Measurements from ENCODE around the gene PKP2. TPM values are rescaled to one million over a fixed set of nuclear protein-coding genes. Genes with fewer than 3 reads are reported as not detected.

The PKP2 gene
- total RNA-seq, 1 donor from 2014 or later, result 5.2 TPM

DNA sequence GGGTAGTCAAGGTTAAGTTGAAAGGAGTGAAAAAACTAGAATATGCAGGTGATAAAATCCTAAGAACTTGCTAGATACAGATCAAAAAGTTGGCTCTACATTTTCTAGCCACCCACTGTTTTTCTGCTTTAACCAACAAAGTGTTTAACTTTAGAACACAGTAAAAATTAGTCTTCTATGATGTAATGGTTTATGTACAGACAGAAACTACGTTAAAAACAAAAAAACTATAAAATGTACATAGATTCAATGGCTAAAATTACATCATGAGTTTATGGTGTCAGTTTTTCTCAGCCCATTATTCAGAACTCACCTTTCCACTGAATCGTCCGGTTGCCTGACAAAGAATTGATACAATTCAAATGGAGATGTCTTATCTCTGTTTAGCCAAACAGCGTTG, 143.0 kb downstream of the PKP2 start:
- Histone ChIP-seq H3K27me3 (ENCODE audit: control insufficient read depth in 3 of 3, insufficient read depth in 3 of 3, low read length in 3 of 3) (no peaks in the 10 kb centered on the region), H3K36me3 (ENCODE audit: control insufficient read depth in 3 of 3, insufficient read depth in 3 of 3, low read length in 3 of 3) (peaks cover 21 to 34% (median 33%) of the 10 kb centered on the region in 3 donors), H3K4me3 (ENCODE audit: low read length in 3 of 3) (no peak overlapping the region), H3K9ac (ENCODE audit: low read depth in 1 of 3, low read length in 3 of 3) (no peak overlapping the region), H3K27ac (ENCODE audit: low read depth, low read length) (no peak overlapping the region), H3K9me3 (ENCODE audit: control insufficient read depth in 3 of 3, low read length in 3 of 3) (no peaks in the 10 kb centered on the region), H3K4me1 (ENCODE audit: control insufficient read depth in 3 of 3, insufficient read depth in 3 of 3, low read length in 3 of 3) (peaks cover 14 to 19% (median 17%) of the 10 kb centered on the region in 3 donors)

- Histone ChIP-seq H3K9ac (ENCODE audit: low read depth in 1 of 3, low read length in 3 of 3) (no peak overlapping the region), H3K36me3 (ENCODE audit: control insufficient read depth in 3 of 3, insufficient read depth in 3 of 3, low read length in 3 of 3) (peaks cover 6 to 65% (median 55%) of the 10 kb centered on the region in 3 donors), H3K9me3 (ENCODE audit: control insufficient read depth in 3 of 3, low read length in 3 of 3) (no peaks in the 10 kb centered on the region), H3K27ac (ENCODE audit: low read depth, low read length) (no peak overlapping the region), H3K4me1 (ENCODE audit: control insufficient read depth in 3 of 3, insufficient read depth in 3 of 3, low read length in 3 of 3) (no peaks in the 10 kb centered on the region), H3K27me3 (ENCODE audit: control insufficient read depth in 3 of 3, insufficient read depth in 3 of 3, low read length in 3 of 3) (no peaks in the 10 kb centered on the region), H3K4me3 (ENCODE audit: low read length in 3 of 3) (no peak overlapping the region)
Observed at GRCh38 chr12:32743264-32743663, 153.3 kb downstream of the PKP2 start.

GRCh38 chr12:32742133-32742532, 154.4 kb downstream of the PKP2 start:
- Histone ChIP-seq H3K27me3 (ENCODE audit: control insufficient read depth in 3 of 3, insufficient read depth in 3 of 3, low read length in 3 of 3) (no peaks in the 10 kb centered on the region), H3K4me1 (ENCODE audit: control insufficient read depth in 3 of 3, insufficient read depth in 3 of 3, low read length in 3 of 3) (no peaks in the 10 kb centered on the region), H3K9ac (ENCODE audit: low read depth in 1 of 3, low read length in 3 of 3) (no peak overlapping the region), H3K36me3 (ENCODE audit: control insufficient read depth in 3 of 3, insufficient read depth in 3 of 3, low read length in 3 of 3) (peaks cover 6 to 60% (median 48%) of the 10 kb centered on the region in 3 donors), H3K4me3 (ENCODE audit: low read length in 3 of 3) (no peak overlapping the region), H3K27ac (ENCODE audit: low read depth, low read length) (no peak overlapping the region), H3K9me3 (ENCODE audit: control insufficient read depth in 3 of 3, low read length in 3 of 3) (no peaks in the 10 kb centered on the region)

Other genes starting within 250 kb of the PKP2 start
- gene DNM1L, start 217.5 kb downstream of the PKP2 start, total RNA-seq, result 60.0 TPM
- gene YARS2, start 140.9 kb downstream of the PKP2 start, total RNA-seq, result 31.3 TPM